SK-N-SH (cell line): Measurements from ENCODE around the gene WDR64.

Source experiments
- CTCF ChIP-seq: fragments of 200-600 bp; sonication (generic); IDR thresholded peaks from 2 replicates; pipeline ENCODE4 v1.6.1; 2017; ENCODE audit warnings: antibody characterized with exemption, mild to moderate bottlenecking, moderate library complexity
- ELF1 ChIP-seq: IDR thresholded peaks from 2 replicates; pipeline ENCODE4 v1.4.0; 2012
- EP300 ChIP-seq, 2 experiments: IDR thresholded peaks; 2 replicates each; pipeline versions ENCODE4 v1.4.0 to v1.6.1; 2012; ENCODE audit warnings: borderline replicate concordance in 1 of 2, low read depth in 1 of 2, low read length in 1 of 2
- FOXM1 ChIP-seq: IDR thresholded peaks from 2 replicates; pipeline ENCODE4 v1.4.0; 2012; ENCODE audit warnings: low read depth, mild to moderate bottlenecking
- GABPA ChIP-seq: IDR thresholded peaks from 2 replicates; pipeline ENCODE4 v1.4.0; 2012; ENCODE audit warnings: low read depth, mild to moderate bottlenecking
- MXI1 ChIP-seq: IDR thresholded peaks from 2 replicates; pipeline ENCODE4 v1.6.1; 2012; ENCODE audit warnings: mild to moderate bottlenecking, low read depth, low read length, improper control_type of control experiment
- NFIC ChIP-seq: IDR thresholded peaks from 2 replicates; pipeline ENCODE4 v1.4.0; 2012; ENCODE audit warnings: borderline replicate concordance
- RAD21 ChIP-seq: IDR thresholded peaks from 2 replicates; pipeline ENCODE4 v1.6.1; 2012; ENCODE audit warnings: mild to moderate bottlenecking, low read length
- SMC3 ChIP-seq: IDR thresholded peaks from 2 replicates; pipeline ENCODE4 v1.6.1; 2012; ENCODE audit warnings: low read depth, low read length, improper control_type of control experiment

- no peak for TF ChIP-seq ELF1
- no peak for TF ChIP-seq EP300 (IDR thresholded peaks at IDR 0.05; ENCODE audit: borderline replicate concordance in 1 of 2, low read depth in 1 of 2, low read length in 1 of 2)
- no peak for TF ChIP-seq CTCF
- TF ChIP-seq RAD21, result no peak
- no peak for TF ChIP-seq NFIC
- no peak for TF ChIP-seq MXI1
- no peak for TF ChIP-seq FOXM1
- no peak for TF ChIP-seq GABPA
- no peak for TF ChIP-seq SMC3
Measured at GRCh38 chr1:241776911-241777310, 124.8 kb downstream of the WDR64 start.
